ENCODE results near the gene FOXN1. TPM values are rescaled to one million over a fixed set of nuclear protein-coding genes. Genes with fewer than 3 reads are reported as not detected.
"Not testable (repeated sequence)": the region's sequence is repeated elsewhere in the genome, so short reads cannot be mapped to it uniquely, and the experiment has no call there.

FOXN1 gene
- total and polyA plus RNA-seq, 2 experiments from 2014 or later, result 0.06 TPM; not detected in 1

DNA sequence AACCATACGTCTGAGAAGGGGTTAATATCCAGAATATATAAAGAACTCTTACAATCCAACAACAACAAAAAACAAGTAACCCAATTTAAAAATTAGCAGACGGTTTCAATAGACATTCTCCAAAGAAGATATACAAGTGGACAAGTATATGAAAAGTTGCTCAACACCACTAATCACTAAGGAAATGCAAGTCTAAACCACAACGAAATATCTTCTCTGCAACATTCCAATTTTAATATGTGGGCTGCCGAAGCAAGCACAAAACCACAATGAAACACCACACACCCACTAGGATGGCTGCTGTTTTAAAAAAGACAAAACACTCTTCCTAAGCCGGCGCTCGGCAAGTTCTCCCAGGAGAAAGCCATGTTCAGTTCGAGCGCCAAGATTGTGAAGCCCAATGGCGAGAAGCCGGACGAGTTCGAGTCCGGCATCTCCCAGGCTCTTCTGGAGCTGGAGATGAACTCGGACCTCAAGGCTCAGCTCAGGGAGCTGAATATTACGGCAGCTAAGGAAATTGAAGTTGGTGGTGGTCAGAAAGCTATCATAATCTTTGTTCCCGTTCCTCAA, 38.6 kb upstream of the FOXN1 start:
- TF ChIP-seq, protein P1, sequence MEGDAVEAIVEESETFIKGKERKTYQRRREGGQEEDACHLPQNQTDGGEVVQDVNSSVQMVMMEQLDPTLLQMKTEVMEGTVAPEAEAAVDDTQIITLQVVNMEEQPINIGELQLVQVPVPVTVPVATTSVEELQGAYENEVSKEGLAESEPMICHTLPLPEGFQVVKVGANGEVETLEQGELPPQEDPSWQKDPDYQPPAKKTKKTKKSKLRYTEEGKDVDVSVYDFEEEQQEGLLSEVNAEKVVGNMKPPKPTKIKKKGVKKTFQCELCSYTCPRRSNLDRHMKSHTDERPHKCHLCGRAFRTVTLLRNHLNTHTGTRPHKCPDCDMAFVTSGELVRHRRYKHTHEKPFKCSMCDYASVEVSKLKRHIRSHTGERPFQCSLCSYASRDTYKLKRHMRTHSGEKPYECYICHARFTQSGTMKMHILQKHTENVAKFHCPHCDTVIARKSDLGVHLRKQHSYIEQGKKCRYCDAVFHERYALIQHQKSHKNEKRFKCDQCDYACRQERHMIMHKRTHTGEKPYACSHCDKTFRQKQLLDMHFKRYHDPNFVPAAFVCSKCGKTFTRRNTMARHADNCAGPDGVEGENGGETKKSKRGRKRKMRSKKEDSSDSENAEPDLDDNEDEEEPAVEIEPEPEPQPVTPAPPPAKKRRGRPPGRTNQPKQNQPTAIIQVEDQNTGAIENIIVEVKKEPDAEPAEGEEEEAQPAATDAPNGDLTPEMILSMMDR (IDR thresholded peaks at IDR 0.05; ENCODE audit: low read depth, low read length), result no peak
- Histone ChIP-seq H3K27ac (no peak overlapping the region), H3K27me3 (no peaks in the 10 kb centered on the region), H3K4me1 (ENCODE audit: low read depth) (peaks cover 38% of the 10 kb centered on the region), H3K9me3 (ENCODE audit: low read depth) (no peaks in the 10 kb centered on the region), H3K4me3 (no peak overlapping the region), H3K36me3 (no peaks in the 10 kb centered on the region)
- DNase-seq (ENCODE audit: low read depth in 1 of 2, low spot score in 1 of 2), result peak in 1 of 2 donors; percentile 95

DNA sequence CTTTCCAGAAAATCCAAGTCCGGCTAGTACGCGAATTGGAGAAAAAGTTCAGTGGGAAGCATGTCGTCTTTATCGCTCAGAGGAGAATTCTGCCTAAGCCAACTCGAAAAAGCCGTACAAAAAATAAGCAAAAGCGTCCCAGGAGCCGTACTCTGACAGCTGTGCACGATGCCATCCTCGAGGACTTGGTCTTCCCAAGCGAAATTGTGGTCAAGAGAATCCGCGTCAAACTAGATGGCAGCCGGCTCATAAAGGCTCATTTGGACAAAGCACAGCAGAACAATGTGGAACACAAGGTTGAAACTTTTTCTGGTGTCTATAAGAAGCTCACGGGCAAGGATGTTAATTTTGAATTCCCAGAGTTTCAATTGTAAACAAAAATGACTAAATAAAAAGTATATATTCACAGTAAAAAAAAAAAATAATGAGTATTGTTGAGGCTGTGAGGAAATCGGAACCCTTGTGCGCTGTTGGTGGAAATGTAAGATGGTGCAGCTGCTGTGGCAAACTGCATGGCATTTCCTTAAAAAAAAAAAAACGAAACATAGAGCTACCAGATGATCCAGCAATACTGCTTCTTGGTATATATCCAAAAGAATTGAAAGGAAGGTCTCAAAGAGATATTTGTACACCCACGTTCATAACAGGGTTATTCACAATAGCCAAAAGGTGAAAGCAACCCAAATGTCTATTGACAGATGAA, 38.0 kb upstream of the FOXN1 start:
- not testable (repeated sequence) for H3K9me3 ChIP-seq (ENCODE audit: low read depth); DNase-seq (ENCODE audit: low read depth in 1 of 2, low spot score in 1 of 2); H3K36me3 ChIP-seq; H3K27me3 ChIP-seq; H3K4me3 ChIP-seq; H3K27ac ChIP-seq
- peaks cover 38% of the 10 kb centered on the region for H3K4me1 ChIP-seq (ENCODE audit: low read depth)

DNA sequence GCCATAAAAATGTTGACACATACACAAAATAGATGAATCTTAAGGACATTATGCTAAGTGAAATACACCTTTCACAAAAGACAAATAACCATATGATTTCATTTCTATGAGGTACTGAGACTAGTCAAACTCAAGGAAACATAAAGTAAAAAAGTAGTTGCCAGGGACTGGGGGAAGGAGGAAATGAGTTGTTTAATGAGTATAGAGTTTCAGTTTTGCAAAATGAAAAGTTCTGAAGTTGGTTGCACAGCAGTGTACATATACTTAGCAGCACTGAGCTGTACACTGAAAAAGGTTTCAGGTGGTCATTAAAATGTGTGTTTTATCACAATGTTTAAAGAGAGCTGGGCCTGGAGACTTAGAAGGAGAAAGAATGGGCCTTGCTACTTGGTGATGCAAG, 37.4 kb upstream of the FOXN1 start:
- peaks cover 38% of the 10 kb centered on the region for H3K4me1 ChIP-seq (ENCODE audit: low read depth)
- no peak overlapping the region for H3K27ac ChIP-seq
- H3K27me3 ChIP-seq, result no peaks in the 10 kb centered on the region
- TF ChIP-seq, protein P1 (IDR thresholded peaks at IDR 0.05; ENCODE audit: low read depth, low read length), result no peak
- H3K9me3 ChIP-seq (ENCODE audit: low read depth), result no peaks in the 10 kb centered on the region
- no peaks in the 10 kb centered on the region for H3K36me3 ChIP-seq
- no peak overlapping the region for H3K4me3 ChIP-seq
- no peak for DNase-seq (ENCODE audit: low read depth in 1 of 2, low spot score in 1 of 2)

DNA sequence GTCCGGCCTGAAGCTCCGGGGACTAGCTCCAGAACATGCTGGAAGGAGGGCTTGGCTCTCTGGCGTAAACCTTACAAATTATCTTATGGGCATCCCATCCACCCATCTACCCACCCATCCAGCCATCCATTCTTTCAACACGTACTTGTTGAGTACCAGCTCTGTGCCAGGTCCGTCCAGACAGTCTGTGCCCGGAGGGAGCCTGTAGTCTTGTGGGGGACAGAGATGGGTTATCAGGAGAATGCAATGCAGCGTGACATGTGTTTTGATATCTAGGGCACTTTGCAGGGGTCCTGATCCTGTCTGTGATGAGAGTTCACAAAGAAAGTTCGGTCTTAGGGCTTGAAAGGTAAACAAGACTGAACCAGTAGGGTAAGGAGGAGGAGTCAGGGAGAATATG, 36.8 kb upstream of the FOXN1 start:
- Histone ChIP-seq H3K36me3 (no peaks in the 10 kb centered on the region), H3K27me3 (no peaks in the 10 kb centered on the region), H3K27ac (no peak overlapping the region), H3K4me3 (no peak overlapping the region), H3K4me1 (ENCODE audit: low read depth) (peaks cover 38% of the 10 kb centered on the region), H3K9me3 (ENCODE audit: low read depth) (no peaks in the 10 kb centered on the region)
- DNase-seq (ENCODE audit: low read depth in 1 of 2, low spot score in 1 of 2), result no peak
- TF ChIP-seq, protein P1 (IDR thresholded peaks at IDR 0.05; ENCODE audit: low read depth, low read length), result no peak

DNA sequence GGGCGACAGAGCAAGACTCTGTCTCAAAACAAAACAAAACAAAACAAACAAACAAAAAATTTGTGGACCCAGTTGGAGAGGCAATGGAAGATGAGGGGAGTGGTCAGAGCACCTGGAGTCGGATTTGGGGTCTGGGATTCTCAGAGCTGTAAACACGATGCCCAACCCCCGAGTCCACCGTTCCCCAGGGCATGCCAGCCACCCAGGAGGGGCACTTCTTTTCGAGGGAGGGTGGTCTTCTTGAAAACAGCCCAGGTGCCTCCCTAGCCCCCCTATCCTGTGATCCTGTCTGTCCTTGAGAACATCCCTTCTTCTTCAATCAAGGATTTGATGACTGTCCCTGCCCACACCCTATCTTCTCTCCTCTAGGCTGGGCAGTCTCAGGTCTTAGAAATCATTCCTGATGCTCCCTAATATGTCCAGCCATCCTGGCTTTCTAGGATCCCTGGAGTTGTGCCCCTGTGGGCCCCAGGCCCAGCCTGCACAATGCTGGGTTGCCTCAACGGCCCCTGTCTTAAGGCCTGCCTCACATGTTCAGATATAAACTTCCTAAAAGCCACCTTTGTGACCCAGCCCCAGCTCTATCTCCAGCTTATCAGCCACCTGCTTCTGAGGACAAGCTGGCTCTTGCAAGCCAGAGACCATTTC, 35.8 kb upstream of the FOXN1 start:
- Histone ChIP-seq H3K27ac (peak overlapping the region; percentile 74), H3K4me3 (no peak overlapping the region), H3K27me3 (no peaks in the 10 kb centered on the region), H3K36me3 (no peaks in the 10 kb centered on the region), H3K4me1 (ENCODE audit: low read depth) (peaks cover 38% of the 10 kb centered on the region), H3K9me3 (ENCODE audit: low read depth) (no peaks in the 10 kb centered on the region)
- DNase-seq (ENCODE audit: low read depth in 1 of 2, low spot score in 1 of 2), result no peak
- TF ChIP-seq, protein P1 (IDR thresholded peaks at IDR 0.05; ENCODE audit: low read depth, low read length), result no peak

DNA sequence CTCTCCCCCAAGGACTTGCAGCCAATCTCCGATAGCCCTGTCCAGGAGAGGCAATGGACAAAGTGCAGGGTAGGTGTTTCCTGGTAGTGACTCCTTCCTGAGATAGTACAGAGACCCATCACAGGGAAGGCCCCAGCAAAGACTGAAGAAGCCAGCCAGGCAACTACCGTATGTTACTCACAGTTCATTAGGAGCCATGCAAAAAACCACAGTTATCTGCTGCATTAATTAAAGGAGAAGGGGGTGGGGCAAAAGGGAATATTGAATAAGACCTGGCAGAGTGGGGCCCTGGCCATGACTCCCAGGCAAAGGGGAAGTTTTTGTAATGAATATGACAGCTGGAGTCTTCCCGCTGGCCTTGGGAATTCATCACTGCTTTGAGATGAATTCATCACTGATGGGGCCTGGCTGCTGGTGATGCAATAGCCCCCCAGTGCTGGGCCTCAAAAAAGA, 35.2 kb upstream of the FOXN1 start:
- H3K36me3 ChIP-seq, result no peaks in the 10 kb centered on the region
- TF ChIP-seq, protein P1 (IDR thresholded peaks at IDR 0.05; ENCODE audit: low read depth, low read length), result no peak

More for the DNA sequence above, 35.2 kb upstream of the FOXN1 start:
- H3K4me1 ChIP-seq (ENCODE audit: low read depth), result peaks cover 34% of the 10 kb centered on the region
- peak overlapping the region; percentile 74 for H3K27ac ChIP-seq
- DNase-seq (ENCODE audit: low read depth in 1 of 2, low spot score in 1 of 2), result peak in 1 of 2 donors; percentile 59
- no peaks in the 10 kb centered on the region for H3K27me3 ChIP-seq
- no peak overlapping the region for H3K4me3 ChIP-seq
- no peaks in the 10 kb centered on the region for H3K9me3 ChIP-seq (ENCODE audit: low read depth)

All from cardiac muscle cell (in vitro differentiated cells and primary cell).